Coronary artery (tissue), 2 donors: Measurements from ENCODE around the gene PRSS33.

Experiments
- DNase-seq: peaks from one replicate; pipeline ENCODE4 v3.0.0-alpha.2; 2017; ENCODE audit warnings: low spot score
- H3K27ac ChIP-seq, 2 donors: fragments of 200-600 bp; sonication (generic); one replicate each; pipeline ENCODE4 v1.5.1; 2016 to 2019
- H3K4me3 ChIP-seq: fragments of 200-600 bp; sonication (generic); 2 replicates; pipeline ENCODE4 v1.5.1; 2016; ENCODE audit warnings: mild to moderate bottlenecking, moderate library complexity
- CTCF ChIP-seq: fragments of 200-600 bp; sonication (generic); IDR thresholded peaks from one replicate; pipeline ENCODE4 v1.5.1; 2019; ENCODE audit warnings: antibody characterized with exemption

The PRSS33 gene

GRCh38 chr16:2821487-2822157, 34.3 kb upstream of the PRSS33 start:
- DNase-seq, result no peak
- H3K4me3 ChIP-seq, result no peak overlapping the region
- H3K27ac ChIP-seq, result no peak overlapping the region
- TF ChIP-seq CTCF, result no peak

- H3K4me3 ChIP-seq, result no peak overlapping the region
- DNase-seq, result no peak
- H3K27ac ChIP-seq, result no peak overlapping the region
- TF ChIP-seq CTCF, result no peak
These were observed 33.6 kb upstream of the PRSS33 start for GRCh38 chr16:2820836-2821486.

GRCh38 chr16:2819939-2820835, 32.8 kb upstream of the PRSS33 start:
- no peak for DNase-seq
- TF ChIP-seq CTCF, result no peak
- no peak overlapping the region for H3K4me3 ChIP-seq
- no peak overlapping the region for H3K27ac ChIP-seq

GRCh38 chr16:2819179-2819938, 32.0 kb upstream of the PRSS33 start:
- DNase-seq, result no peak
- no peak overlapping the region for H3K4me3 ChIP-seq
- no peak for TF ChIP-seq CTCF
- no peak overlapping the region for H3K27ac ChIP-seq

GRCh38 chr16:2818272-2818876, 31.0 kb upstream of the PRSS33 start:
- DNase-seq, result no peak
- Histone ChIP-seq H3K4me3 (no peak overlapping the region), H3K27ac (no peak overlapping the region)
- TF ChIP-seq CTCF, result no peak
